Stimulated activated CD4-positive, alpha-beta T cell treated with anti-CD3 and anti-CD28 coated beads, Interleukin-2, amount 100 ng/mL, for 24 hours (primary cell): ENCODE data around the gene SAMD13.

ENCODE experiments used
- DNase-seq, 2 donors: peaks; one replicate each; pipeline ENCODE4 v3.0.0-alpha.2; 2020

The SAMD13 gene

DNA sequence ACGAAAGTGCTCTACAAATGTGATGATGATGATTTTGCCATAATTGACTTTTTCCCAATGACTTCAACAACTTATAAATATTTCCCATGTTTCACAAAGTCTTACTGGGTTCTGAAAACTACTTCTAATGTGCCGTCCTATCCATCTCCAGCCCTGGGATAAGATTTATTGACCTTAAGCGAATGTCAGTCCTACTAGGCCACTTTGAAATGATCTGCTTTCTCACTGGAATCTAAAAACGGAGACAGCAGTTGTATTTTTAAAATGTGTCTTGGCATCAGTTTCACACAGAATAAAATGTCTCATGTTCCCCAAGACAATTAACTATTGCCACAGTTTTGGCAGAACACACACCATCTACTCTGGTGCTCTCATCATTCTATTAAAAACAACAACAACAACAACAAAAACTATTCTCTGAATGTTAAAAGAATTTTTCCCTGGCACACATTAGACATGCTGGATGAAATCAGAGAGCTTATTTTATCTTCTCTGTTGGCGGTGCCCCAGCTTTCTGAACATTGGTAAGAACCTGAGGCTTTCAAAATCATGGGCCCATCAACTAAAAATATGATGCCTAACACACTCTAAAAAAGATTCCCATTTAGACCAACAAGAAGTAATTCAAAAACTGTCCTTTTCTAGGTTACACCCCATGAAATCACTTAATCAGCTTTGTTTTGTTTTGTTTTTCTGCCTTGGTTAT lies 73.6 kb downstream of the SAMD13 start:
- DNase-seq, result no peak

DNA sequence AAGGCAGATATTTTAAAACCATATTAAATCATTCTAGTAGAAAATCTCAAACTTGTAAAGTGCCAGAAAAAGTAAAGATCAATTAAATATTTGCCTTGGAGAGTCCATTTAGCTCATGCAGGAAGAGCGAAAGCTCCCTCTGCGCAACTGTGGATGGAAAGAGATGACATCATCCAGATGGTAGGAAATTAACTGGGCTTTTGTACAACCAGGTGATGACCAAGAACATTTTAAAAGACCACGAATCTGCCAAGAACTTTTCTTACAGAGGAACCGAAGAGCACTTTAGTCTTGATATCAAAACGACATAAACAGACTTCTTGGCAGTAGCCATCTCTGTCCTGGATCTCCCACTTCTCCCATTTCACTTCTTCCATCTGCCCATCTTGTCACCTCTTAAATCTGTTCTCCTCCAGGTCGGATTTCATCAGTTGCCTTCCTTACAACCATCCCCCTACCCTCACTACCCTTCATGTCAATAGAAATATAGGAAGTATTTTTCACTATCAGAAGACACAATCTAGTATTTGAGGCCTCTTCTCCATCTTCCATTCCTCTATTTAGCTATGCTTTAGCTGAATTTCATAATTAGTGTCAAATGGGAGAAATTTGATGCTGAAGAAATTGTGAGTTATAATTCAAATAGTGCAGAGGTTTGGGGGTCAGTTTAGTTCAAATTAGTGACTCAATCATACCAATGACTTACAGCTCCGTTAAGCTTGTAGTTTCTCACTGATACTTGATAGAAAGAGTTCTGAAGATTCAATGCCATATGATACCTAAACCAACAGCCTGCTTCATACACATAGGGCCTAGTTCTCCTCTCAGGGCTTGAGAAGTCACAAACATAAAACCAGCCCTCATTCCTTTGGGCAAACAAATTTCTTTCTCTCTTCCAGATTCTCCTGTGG lies 74.7 kb downstream of the SAMD13 start:
- no peak for DNase-seq

DNA sequence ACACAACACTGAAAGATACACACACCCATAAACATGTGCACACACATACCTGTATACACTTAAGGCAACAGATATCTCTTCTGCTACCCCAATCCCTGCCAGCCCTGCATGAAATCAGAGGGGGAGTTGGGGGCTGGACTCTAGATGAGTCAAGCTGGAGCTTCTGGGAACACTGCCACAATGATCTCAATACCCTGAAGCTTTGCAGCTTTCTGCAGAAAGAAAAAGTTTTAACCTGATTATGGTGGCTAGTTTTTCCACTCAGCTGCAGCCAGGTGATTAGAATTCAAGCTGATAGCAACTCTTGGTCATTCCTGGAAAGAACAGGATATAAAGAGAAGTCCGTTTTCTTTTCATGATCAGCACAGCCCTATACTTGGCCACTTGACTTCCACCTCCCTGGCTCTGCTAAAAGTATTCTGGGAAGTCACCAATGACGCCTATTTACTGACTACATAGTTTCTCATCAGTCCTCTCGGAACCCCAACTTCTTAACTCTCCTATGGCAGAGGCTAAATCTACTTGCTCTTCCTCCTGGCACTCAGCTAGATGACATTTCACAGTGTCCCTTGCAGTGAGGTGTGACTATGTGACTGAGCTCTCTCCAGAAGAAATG lies 76.1 kb downstream of the SAMD13 start:
- DNase-seq, result no peak

- no peak for DNase-seq
Measured at GRCh38 chr1:84379138-84379916, 77.8 kb downstream of the SAMD13 start.

DNA sequence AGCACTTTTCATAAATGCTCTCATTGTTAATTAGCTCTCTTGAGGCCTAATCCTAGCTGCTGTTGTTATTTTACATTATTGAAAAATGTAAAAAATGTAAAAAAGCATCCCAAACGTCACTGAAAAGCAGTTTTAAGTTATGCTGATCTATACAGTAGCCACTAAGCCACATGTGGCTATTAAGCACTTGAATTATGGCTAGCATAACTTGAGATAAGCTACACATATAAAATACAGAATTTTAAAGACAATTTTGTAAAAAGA lies 78.3 kb downstream of the SAMD13 start:
- DNase-seq, result no peak

- no peak for DNase-seq
Measured at GRCh38 chr1:84382127-84382526, 80.6 kb downstream of the SAMD13 start.

- no peak for DNase-seq
Measured at GRCh38 chr1:84385347-84385746, 83.8 kb downstream of the SAMD13 start.

DNA sequence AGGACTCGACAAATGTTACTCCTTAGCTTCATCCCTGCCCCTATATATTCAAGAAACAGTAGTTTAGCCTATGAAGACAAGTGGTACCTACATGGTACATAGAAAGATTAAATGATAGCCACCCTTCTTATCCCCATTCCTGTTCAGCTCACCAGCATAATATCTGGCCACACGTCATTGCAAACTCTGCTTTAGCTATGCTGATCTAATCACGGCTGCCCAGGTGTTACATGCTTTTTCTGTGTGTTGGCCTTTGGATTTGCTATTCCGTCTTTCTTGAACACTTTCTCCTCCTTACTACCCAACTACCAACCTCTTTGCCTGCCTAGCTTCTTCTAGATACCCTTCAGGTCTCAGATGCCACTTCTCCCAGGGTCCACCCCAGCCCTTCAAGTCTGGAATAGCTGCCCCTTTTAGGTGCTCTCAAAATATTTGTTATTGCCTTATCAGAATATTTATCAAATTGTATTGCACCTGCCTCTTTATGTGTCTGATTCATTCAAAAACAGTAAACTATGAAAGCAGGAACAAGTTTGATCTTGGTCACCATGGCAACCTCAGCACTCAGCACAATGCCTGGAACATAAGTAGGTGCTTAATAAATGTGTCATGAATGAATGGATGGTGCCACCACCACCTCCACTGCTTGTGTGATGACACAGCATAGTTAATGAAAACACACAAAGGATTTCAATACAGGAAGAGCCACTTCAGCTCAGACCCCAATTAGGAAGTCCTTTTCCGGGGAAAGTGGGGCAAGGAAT lies 85.4 kb downstream of the SAMD13 start:
- no peak for DNase-seq

DNA sequence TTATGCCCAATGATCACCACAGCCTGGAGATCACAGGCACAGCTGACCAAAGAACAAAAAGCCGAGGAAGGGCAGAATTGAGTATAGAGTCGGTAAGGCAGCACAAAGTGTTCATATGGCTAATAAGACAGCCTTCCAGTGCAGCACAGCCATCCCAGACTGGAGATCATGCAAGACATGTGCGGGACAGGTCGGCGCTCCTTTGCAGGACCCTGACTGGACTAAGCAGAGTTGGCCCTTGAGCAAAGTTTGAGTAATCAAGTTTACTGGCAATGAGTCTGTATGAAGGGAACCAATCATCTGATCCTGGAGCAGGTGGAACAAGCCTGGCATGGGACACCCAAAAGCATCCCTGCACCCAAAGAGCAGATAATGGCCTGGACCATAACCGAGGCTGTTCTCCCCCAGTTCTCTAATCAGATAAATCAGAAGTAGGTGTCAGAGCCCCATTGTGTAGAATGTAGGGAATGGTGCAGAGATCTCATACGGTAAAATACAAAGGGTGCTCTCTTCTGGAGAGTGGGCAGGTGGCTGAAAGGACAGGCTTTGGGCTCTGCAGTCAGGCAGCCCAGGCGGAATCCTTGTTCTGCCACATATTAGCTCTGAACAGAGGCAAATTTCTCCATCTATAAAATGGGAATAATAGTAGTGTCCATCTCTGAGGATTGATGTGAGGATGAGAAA lies 86.1 kb downstream of the SAMD13 start:
- DNase-seq, result no peak

GRCh38 chr1:84390226-84390625 lies 88.7 kb downstream of the SAMD13 start:
- DNase-seq, result no peak

DNA sequence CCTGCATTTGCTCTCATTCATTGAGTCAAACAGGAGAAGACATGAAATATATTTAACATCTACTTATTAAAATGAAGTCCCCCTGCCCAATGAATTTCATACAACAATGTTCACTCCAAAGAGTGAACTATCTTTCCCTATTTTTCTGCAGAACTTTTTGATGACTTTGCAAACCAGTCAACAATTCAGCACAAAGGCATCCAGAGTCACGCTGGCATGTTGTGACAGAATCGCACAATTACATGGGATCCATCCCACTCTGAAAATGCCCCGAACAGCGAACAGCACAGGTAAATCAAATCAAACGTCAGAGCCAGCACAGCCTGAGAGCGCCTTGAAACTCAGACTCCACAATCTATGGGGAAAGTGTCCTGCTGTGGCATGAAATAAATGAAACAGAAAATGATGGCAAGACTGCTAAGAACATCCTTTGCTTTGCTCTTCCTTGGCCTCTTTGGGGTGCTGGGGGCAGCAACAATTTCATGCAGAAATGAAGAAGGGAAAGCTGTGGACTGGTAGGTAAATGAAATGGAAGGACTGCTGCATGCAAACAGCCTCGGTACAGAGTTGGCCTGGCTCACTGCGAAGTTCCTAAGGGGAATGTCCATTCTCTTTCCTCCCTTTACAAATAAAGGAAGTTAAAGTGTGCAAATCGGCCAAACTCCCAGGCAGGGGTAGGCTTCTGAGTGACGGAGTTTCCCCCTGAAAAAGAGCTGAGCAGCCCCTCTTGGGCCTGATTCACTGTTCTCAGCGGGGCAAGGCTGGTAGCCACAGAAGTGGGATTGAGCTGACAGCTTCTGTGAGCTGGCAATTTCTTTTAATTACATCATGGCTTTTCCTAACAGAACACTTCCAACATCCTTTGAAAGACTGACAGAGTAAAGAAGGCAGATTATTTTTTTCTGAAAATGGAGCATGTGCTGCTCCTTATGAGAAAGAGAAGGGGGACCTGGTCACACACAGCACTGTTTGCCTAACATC lies 97.0 kb downstream of the SAMD13 start, which contains the start of gene DNASE2B:
TSS of gene DNASE2B (plus strand) at position 310 of the 981 bp plus-strand sequence. CDS start at position 391, 81 bp downstream.
- DNase-seq, result no peak
